ENCODE measurements around the gene PCDHGA1. TPM values are rescaled to one million over a fixed set of nuclear protein-coding genes. Genes with fewer than 3 reads are reported as not detected.

PCDHGA1 gene
- polyA plus RNA-seq, 3 donors: not detected

GRCh38 chr5:141342773-141343172, 12.5 kb downstream of the PCDHGA1 start:
- Mint-ChIP-seq H3K4me3 (no peak overlapping the region), H3K27me3 (ENCODE audit: low read depth in 3 of 3) (peaks cover 38 to 74% (median 64%) of the 10 kb centered on the region in 3 donors), H3K4me1 (peaks cover 2% of the 10 kb centered on the region), H3K9me3 (peaks cover 48 to 86% (median 80%) of the 10 kb centered on the region in 7 donors), H3K36me3 (peaks cover 4 to 11% of the 10 kb centered on the region in 2 donors), H3K27ac (no peak overlapping the region)
- no peak for TF ChIP-seq CTCF (IDR thresholded peaks at IDR 0.05)
- Histone ChIP-seq H3K27me3 (ENCODE audit: control insufficient read depth in 2 of 2, insufficient read depth in 2 of 2, low read length in 2 of 2) (peaks cover 8 to 60% of the 10 kb centered on the region in 2 donors), H2AFZ (ENCODE audit: insufficient read depth, low read depth, low read length, poor library complexity, severe bottlenecking) (no peak overlapping the region), H3K4me2 (replicated peaks; ENCODE audit: extremely low read depth, low read length, poor library complexity, severe bottlenecking) (no peak overlapping the region), H3K4me1 (ENCODE audit: control insufficient read depth in 1 of 2, insufficient read depth in 2 of 2, low read length in 2 of 2) (no peaks in the 10 kb centered on the region), H3K27ac (ENCODE audit: low read depth in 1 of 2, low read length in 2 of 2) (no peak overlapping the region), H3K4me3 (replicated peaks in 1 of 3; ENCODE audit: low read depth in 2 of 3, low read length in 3 of 3) (no peak overlapping the region), H4K20me1 (ENCODE audit: insufficient read depth, low read length) (no peaks in the 10 kb centered on the region), H3K36me3 (replicated peaks in 1 of 2; ENCODE audit: control insufficient read depth in 1 of 2, insufficient read depth in 2 of 2, low read length in 2 of 2) (no peaks in the 10 kb centered on the region), H3K9ac (ENCODE audit: insufficient read depth, low read length, poor library complexity, severe bottlenecking) (no peak overlapping the region), H3K9me3 (replicated peaks in 1 of 2; ENCODE audit: control insufficient read depth in 1 of 2, insufficient read depth in 1 of 2, low read length in 2 of 2) (peaks cover 53 to 79% of the 10 kb centered on the region in 2 donors), H3K79me2 (ENCODE audit: insufficient read depth, low read length) (no peaks in the 10 kb centered on the region)
- 40% methylated on average over 1 of the region's 1 CpG for WGBS (ENCODE audit: insufficient coverage)
- intact Hi-C loops (cut with micrococcal nuclease): no loop called here
- no peak for DNase-seq

GRCh38 chr5:141343242-141343952, 13.1 kb downstream of the PCDHGA1 start, which contains the start of gene PCDHGA3:
Gene PCDHGA3, plus strand, starts transcription at chr5:141343829. Its CDS starts 205 bp downstream, at chr5:141344034.
- Mint-ChIP-seq H3K36me3 (peaks cover 4 to 11% of the 10 kb centered on the region in 2 donors), H3K27me3 (ENCODE audit: low read depth in 3 of 3) (peaks cover 33 to 69% (median 58%) of the 10 kb centered on the region in 3 donors), H3K9me3 (peaks cover 48 to 83% (median 75%) of the 10 kb centered on the region in 7 donors), H3K27ac (peak within 1 kb of the TSS in 1 of 7 donors; percentile 28), H3K4me3 (peak within 1 kb of the TSS; percentile 66 to 71), H3K4me1 (peaks cover 2% of the 10 kb centered on the region)
- Histone ChIP-seq H3K4me1 (ENCODE audit: control insufficient read depth in 1 of 2, insufficient read depth in 2 of 2, low read length in 2 of 2) (no peaks in the 10 kb centered on the region), H4K20me1 (ENCODE audit: insufficient read depth, low read length) (no peaks in the 10 kb centered on the region), H3K9me3 (replicated peaks in 1 of 2; ENCODE audit: control insufficient read depth in 1 of 2, insufficient read depth in 1 of 2, low read length in 2 of 2) (peaks cover 53 to 74% of the 10 kb centered on the region in 2 donors), H3K4me3 (replicated peaks in 1 of 3; ENCODE audit: low read depth in 2 of 3, low read length in 3 of 3) (no peak within 1 kb of the TSS), H3K9ac (ENCODE audit: insufficient read depth, low read length, poor library complexity, severe bottlenecking) (no peak within 1 kb of the TSS), H3K27me3 (ENCODE audit: control insufficient read depth in 2 of 2, insufficient read depth in 2 of 2, low read length in 2 of 2) (peaks cover 6 to 54% of the 10 kb centered on the region in 2 donors), H3K79me2 (ENCODE audit: insufficient read depth, low read length) (no peaks in the 10 kb centered on the region), H3K4me2 (replicated peaks; ENCODE audit: extremely low read depth, low read length, poor library complexity, severe bottlenecking) (peak within 1 kb of the TSS; percentile 22), H3K36me3 (replicated peaks in 1 of 2; ENCODE audit: control insufficient read depth in 1 of 2, insufficient read depth in 2 of 2, low read length in 2 of 2) (no peaks in the 10 kb centered on the region), H2AFZ (ENCODE audit: insufficient read depth, low read depth, low read length, poor library complexity, severe bottlenecking) (no peak within 1 kb of the TSS), H3K27ac (ENCODE audit: low read depth in 1 of 2, low read length in 2 of 2) (no peak within 1 kb of the TSS)
- TF ChIP-seq CTCF (IDR thresholded peaks at IDR 0.05): peak; percentile 15
- no peak for DNase-seq
- 16% methylated on average over 6 of the region's 9 CpGs for WGBS (ENCODE audit: insufficient coverage)
- intact Hi-C loops (cut with micrococcal nuclease): no loop called here

Data from CD14-positive monocyte (primary cell).